Esophagus (tissue), 2 donors: ENCODE data around the gene WNT9A. TPM values are rescaled to one million over a fixed set of nuclear protein-coding genes. Genes with fewer than 3 reads are reported as not detected.

ENCODE experiments used
- H3K27ac ChIP-seq, 2 donors: one replicate each; pipeline ENCODE4 v1.5.1; 2013; ENCODE audit warnings: low read depth in 2 of 2, mild to moderate bottlenecking in 2 of 2, inconsistent platforms in 1 of 2, low read length in 1 of 2, moderate library complexity in 1 of 2
- H3K27me3 ChIP-seq, 2 donors: one replicate each; pipeline ENCODE4 v1.6.1; 2013; ENCODE audit warnings: low read length in 2 of 2, control low read depth in 1 of 2, mild to moderate bottlenecking in 1 of 2; ENCODE audit not compliant: insufficient read depth in 2 of 2, control insufficient read depth in 1 of 2
- H3K36me3 ChIP-seq, 2 donors: one replicate each; pipeline ENCODE4 v1.6.1; 2013; ENCODE audit warnings: low read length in 1 of 2; ENCODE audit not compliant: control insufficient read depth in 2 of 2, insufficient read depth in 2 of 2
- H3K4me1 ChIP-seq, 2 donors: one replicate each; pipeline ENCODE4 v1.6.1; 2013; ENCODE audit warnings: low read length in 1 of 2; ENCODE audit not compliant: control insufficient read depth in 2 of 2, insufficient read depth in 2 of 2
- H3K4me3 ChIP-seq, 2 donors: one replicate each; pipeline ENCODE4 v1.5.1; 2013; ENCODE audit warnings: low read length in 2 of 2, mild to moderate bottlenecking in 2 of 2, low read depth in 1 of 2, moderate library complexity in 1 of 2
- H3K9me3 ChIP-seq, 2 donors: one replicate each; pipeline ENCODE4 v1.6.1; 2013; ENCODE audit warnings: mild to moderate bottlenecking in 2 of 2, low read depth in 1 of 2, low read length in 1 of 2, moderate library complexity in 1 of 2; ENCODE audit not compliant: control insufficient read depth in 2 of 2, insufficient read depth in 1 of 2
- WGBS, 2 donors: extraction: QIAGEN DNeasy Blood & Tissue Kit; methylation state at CpG; one replicate each; pipeline ENCODE4 v1.1.7; 2013; 5-methylcytosine and 5-hydroxymethylcytosine counted together
- polyA plus RNA-seq, 2 donors: library from polyadenylated mRNA; stranded (reverse); fragments of 200-250 nt; gene quantifications; one replicate each; pipeline ENCODE4 v1.2.3, GENCODE V29; 2013
- donor health status: healthy with polysubstance abuse.
- donor health status: Bipolar disorder and iron deficiency.

WNT9A gene
- polyA plus RNA-seq, 2 donors, result 2.3 to 3.6 TPM

DNA sequence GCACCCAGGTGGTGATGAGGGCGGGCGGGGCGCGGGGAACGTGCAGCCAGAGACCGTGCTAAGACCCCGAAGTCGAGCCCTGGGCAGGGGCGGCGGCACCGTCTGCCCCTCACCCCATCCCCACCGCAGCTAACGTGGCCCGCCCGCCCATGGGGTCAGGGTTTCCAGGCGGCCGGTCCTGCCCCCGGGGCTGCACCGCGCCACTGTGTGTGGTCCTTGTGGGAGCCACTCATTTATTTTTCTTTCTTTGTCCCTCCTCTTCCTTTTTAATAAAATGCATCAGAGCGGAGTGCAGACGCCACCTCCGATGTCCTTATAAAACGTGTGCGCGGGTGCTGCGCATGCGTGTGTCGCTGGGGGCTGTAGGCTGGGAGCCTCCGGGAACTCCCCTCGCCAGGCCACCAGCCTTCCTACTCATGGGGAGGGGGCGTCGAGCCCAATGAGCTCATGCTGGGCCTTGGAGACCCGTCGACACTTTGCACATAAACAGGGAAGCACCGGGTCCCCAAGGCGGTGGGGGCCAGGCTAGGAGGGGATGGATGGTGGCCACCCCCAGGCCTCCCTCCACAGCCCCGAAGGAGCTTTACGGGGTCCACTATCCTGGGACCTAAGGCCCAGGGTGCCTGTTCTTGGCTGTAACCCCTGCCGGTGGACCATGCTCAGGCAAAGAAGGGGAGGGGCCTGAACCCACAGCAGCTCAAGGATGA lies 59.9 kb downstream of the WNT9A start:
- Histone ChIP-seq H3K4me1 (peaks cover 11 to 25% of the 10 kb centered on the region in 2 donors), H3K27ac (peak overlapping the region; percentile 59 to 84), H3K36me3 (no peaks in the 10 kb centered on the region), H3K27me3 (no peaks in the 10 kb centered on the region), H3K4me3 (peak overlapping the region; percentile 24 to 32), H3K9me3 (no peaks in the 10 kb centered on the region)
- 47 to 49% methylated on average over 33 to 40 of the region's 40 CpGs for WGBS, 2 donors

DNA sequence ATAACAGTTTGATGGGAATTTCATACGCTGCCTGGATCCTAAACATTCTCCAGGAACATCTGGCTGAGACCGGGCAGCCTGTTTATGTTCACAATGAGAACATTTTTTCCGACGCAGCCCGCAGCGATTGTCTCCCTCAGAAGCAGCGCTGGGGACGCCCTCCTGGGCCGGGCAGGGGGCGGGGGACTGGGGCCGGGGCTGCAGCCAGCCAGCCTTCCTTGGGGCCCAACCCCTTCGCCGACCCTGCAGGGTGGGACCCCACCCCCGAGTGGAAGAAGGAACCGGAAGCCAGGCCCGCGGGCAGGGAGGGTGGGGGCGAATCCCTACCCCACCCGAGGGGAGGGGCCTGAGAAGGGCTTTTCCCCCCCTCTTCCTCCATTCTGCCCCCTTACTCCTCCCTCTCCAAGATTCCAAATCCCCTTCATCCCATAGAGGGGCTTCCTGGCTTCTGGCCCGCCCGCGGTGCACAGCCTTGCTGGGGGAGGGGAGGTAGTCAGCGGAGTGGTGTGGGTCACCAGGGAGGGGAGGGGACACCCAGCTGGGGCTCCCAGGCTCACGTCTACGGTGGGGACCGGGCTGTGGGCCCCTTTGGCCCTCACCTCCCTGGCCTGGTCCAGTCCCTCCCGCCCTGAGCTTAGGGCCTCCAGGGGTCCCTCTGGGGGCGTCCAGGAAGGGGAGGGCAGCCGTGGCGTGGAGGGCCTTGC lies 60.6 kb downstream of the WNT9A start:
- Histone ChIP-seq H3K27ac (peak overlapping the region; percentile 59 to 84), H3K36me3 (no peaks in the 10 kb centered on the region), H3K9me3 (no peaks in the 10 kb centered on the region), H3K4me3 (peak overlapping the region; percentile 24 to 32), H3K4me1 (peaks cover 11 to 23% of the 10 kb centered on the region in 2 donors), H3K27me3 (no peaks in the 10 kb centered on the region)
- WGBS, 2 donors, result 6 to 8% methylated on average over 28 to 30 of the region's 30 CpGs

DNA sequence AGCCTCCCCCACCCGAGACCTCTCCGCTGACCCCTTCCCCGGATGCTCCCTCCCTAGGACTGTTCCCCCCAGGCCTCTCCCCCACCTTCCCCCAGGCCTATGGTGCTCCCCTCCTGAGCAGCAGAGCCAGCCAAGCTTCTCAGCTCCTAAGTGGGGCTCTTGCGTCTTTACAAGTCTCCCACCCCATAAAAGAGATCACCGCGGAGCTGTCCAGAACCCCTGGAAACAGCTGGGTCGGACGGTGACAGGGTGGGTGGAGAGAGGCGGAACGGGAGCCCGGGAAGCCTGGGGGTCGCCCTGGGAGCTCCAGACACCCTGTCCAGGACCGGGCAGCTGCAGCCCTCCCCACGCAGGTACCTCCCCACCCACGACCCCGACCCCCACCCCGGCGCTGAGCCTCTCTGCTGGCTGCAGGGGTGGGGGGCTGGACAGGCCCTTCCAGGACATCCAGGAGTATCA lies 61.2 kb downstream of the WNT9A start:
- peak overlapping the region; percentile 71 to 84 for H3K27ac ChIP-seq
- H3K4me3 ChIP-seq, result peak overlapping the region in 1 of 2 donors; percentile 32
- 21 to 24% methylated on average over 16 to 18 of the region's 18 CpGs for WGBS, 2 donors
- H3K4me1 ChIP-seq, result peaks cover 11 to 23% of the 10 kb centered on the region in 2 donors
- no peaks in the 10 kb centered on the region for H3K9me3 ChIP-seq
- no peaks in the 10 kb centered on the region for H3K36me3 ChIP-seq
- no peaks in the 10 kb centered on the region for H3K27me3 ChIP-seq

DNA sequence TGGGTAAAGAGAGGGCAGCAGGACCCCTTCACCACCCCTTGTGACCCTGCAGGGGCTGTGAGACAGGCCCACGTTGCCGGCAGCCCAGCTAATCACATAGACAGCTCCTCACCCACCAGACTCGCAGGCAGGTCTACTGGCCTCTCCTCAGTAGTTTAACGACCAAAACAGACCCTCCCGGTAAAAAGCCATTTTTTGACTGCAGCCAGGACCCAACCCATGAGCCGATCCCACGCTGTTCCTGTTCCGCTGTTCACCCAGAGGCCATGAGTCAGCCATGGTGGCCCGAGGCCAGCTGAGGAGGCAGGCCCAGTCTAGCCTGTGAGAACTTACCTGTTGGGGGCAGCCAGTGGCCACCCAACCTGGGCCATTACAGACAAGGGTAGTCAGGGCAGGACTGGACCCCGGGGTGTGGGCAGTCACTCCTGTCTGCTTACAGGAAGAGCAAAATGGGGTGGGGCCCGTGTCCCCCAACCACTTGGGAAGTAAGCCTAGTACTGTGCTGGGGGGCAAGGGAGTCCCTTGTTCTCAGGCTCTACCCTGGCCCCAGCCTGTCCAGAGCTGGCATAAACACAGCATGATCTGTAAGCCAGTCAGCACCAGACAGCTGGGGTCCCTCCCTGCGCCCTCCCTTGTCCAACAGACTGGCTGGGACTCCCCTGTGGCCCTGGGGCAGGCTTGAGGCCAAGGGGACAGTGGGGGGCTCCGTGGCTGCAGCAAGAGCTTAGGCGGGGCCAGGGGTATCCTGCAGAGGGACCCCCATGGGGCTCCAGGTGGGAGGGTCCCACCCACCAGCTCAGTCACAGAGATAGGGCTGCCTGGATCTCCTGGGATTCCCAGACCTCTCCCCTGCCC lies 61.9 kb downstream of the WNT9A start:
- H3K4me1 ChIP-seq, result peaks cover 11 to 23% of the 10 kb centered on the region in 2 donors
- peak overlapping the region; percentile 56 to 72 for H3K27ac ChIP-seq
- H3K36me3 ChIP-seq, result no peaks in the 10 kb centered on the region
- no peaks in the 10 kb centered on the region for H3K9me3 ChIP-seq
- H3K27me3 ChIP-seq, result no peaks in the 10 kb centered on the region
- 26 to 40% methylated on average over 14 of the region's 14 CpGs for WGBS, 2 donors
- no peak overlapping the region for H3K4me3 ChIP-seq

DNA sequence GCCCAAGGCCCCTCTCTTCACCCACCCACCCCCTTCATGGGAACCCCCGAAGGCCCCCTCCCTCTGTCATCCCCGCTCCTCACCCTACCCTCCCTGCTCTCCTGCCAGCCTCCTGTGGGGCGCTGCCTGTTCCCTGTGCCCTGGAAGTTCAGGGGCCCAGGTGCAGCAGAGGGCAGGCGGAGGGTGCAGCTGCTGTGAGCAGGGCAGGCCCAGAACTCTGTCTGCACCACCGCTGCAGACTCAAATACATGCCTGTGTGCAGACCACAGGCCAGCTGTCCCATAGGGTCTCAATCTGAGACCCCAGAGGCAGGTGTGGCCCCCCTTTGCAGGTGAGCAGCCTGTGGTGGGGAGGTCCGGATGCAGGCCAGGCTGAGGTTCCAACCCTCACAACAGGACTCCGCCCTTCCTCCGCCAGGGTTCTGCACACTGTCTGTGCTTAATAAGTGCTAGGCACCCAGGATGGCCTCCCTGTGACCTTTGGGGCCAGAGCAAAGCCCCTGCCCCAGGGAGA lies 62.5 kb downstream of the WNT9A start:
- Histone ChIP-seq H3K27me3 (no peaks in the 10 kb centered on the region), H3K9me3 (no peaks in the 10 kb centered on the region), H3K4me1 (peaks cover 11 to 23% of the 10 kb centered on the region in 2 donors), H3K4me3 (no peak overlapping the region), H3K27ac (peak overlapping the region; percentile 56 to 72), H3K36me3 (no peaks in the 10 kb centered on the region)
- WGBS, 2 donors, result 58 to 61% methylated on average over 8 of the region's 8 CpGs

DNA sequence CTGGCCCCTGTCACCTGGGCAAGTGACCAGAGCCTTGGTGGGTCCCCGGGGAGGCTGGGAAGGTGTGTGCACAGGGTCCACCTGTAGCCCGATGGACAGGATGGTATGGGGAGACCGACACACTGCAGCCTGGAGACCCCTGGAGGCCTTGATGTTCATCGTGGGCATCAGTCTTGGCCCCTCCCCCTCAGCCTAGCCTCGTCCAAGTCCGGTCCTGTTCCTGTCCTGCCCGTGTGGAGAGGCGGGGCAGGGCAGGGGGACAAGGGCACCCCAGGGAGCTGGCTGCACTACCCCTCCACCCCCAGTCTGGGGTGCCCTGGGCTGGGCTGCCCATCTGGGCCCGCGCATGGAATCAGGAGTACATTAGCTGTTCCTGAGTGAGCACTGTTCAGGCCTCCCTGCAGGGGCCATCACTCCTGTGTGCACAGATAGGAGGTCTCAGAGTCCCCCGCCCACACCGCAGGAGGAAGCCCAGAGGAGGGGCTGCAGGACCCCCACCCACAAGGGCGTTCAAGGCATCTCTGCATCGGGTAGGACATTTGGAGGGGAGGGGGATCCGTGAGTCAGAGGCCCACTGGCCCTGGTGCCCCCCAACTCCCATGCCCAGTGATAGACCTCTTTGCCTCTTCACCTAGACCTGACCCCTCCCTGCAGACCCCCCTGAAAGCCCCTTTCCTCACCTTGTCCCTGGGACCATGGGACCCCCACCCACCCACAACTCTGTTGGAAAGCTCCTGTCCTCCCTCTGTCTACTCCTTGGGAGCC lies 63.2 kb downstream of the WNT9A start:
- Histone ChIP-seq H3K27me3 (no peaks in the 10 kb centered on the region), H3K9me3 (no peaks in the 10 kb centered on the region), H3K4me1 (peaks cover 11 to 23% of the 10 kb centered on the region in 2 donors), H3K36me3 (no peaks in the 10 kb centered on the region), H3K4me3 (no peak overlapping the region), H3K27ac (no peak overlapping the region)
- 85 to 90% methylated on average over 15 of the region's 15 CpGs for WGBS, 2 donors

DNA sequence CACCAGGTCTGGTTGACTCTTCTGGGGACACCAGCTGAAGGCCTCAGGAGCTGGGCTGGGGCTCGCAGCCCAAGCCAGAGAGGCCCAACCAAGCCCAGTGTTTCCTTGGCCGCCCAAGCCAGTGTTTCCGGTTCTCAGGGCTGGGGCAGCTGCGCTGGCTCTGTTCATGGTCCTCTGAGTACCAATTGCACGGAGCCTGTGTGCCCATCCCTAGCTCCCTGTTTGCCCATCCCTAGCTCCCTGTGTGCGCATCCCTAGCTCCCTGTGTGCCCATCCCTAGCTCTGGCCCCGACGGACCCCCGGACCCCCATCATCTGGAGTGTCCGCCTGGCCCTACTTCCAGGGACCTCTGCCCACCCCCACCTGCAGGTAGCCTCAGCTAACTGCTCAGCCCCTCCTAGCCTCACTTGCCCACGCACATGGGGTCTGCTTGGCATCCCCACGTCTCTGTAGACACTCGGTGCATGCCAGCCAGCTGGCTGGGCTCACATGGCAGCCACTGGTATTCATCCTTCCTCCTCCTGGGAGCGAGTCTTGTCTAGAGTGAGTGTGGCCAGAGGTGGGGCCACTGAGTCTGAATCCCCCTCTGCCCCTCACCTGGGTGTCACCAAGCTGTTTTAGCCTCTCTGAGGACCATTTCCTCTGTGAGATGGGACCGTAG lies 64.0 kb downstream of the WNT9A start:
- Histone ChIP-seq H3K4me1 (peaks cover 11 to 23% of the 10 kb centered on the region in 2 donors), H3K27me3 (no peaks in the 10 kb centered on the region), H3K36me3 (no peaks in the 10 kb centered on the region), H3K27ac (peak overlapping the region in 1 of 2 donors; percentile 0), H3K4me3 (no peak overlapping the region), H3K9me3 (no peaks in the 10 kb centered on the region)
- WGBS, 2 donors, result 88 to 92% methylated on average over 12 to 15 of the region's 15 CpGs

DNA sequence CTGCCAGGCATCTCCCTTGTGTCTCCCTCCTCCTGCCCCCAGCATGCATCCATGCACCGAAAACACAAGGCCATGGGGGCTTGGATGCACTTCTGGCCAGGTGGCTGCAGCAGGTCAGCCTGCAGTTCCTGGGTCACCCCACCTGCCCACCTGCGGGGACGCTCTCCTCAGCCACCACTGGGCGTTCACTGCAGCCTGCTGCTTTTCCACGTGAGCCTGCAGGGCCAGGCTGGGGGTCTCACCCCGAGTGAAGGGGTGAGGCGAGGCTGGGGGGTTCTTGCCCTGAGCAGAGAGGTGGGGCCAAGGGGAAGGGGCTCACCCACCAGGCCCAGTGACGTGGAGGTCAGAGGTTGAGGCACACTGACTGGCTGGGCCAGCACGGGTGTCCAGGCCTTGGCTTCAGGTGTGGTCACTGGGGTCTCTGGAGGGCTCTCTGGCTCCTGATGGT lies 64.6 kb downstream of the WNT9A start:
- WGBS, 2 donors, result 89 to 91% methylated on average over 9 of the region's 9 CpGs
- Histone ChIP-seq H3K4me1 (peaks cover 11 to 23% of the 10 kb centered on the region in 2 donors), H3K36me3 (no peaks in the 10 kb centered on the region), H3K27me3 (no peaks in the 10 kb centered on the region), H3K9me3 (no peaks in the 10 kb centered on the region), H3K27ac (no peak overlapping the region), H3K4me3 (no peak overlapping the region)
